ENCODE data around the gene TRUB2. TPM values are rescaled to one million over a fixed set of nuclear protein-coding genes. Genes with fewer than 3 reads are reported as not detected.

The TRUB2 gene
- total RNA-seq, 4 donors from 2014 or later, result 7.1 to 18.1 (median 14.3) TPM

GRCh38 chr9:128335914-128336313, 13.7 kb upstream of the TRUB2 start:
- in situ Hi-C loops (cut with MboI; ENCODE audit: low sequenced_read_pairs in 4 of 4), result loop anchor here in 1 of 4 donors (25.0 kb wide), 1 partner anchor 149 kb away; the partner anchor contains the start of gene CIZ1
- intact Hi-C loops (cut with DNase I; ENCODE audit: low total_unique reads), result no loop called here
- Histone ChIP-seq H3K4me1 (peaks cover under 1 to 7% of the 10 kb centered on the region in 2 donors), H3K27me3 (no peaks in the 10 kb centered on the region), H3K4me3 (no peak overlapping the region), H3K27ac (no peak overlapping the region), H3K9me3 (no peaks in the 10 kb centered on the region), H3K36me3 (peaks cover 0 to 8% of the 10 kb centered on the region in 2 donors)
- TF ChIP-seq POLR2A (IDR thresholded peaks at IDR 0.05), result no peak
- TF ChIP-seq CTCF (IDR thresholded peaks at IDR 0.05 in 4 of 5, conservative IDR thresholded peaks at IDR 0.05 in 1 of 5), result no peak
- ATAC-seq (no peak), DNase-seq (no peak)

- TF ChIP-seq CTCF (IDR thresholded peaks at IDR 0.05 in 4 of 5, conservative IDR thresholded peaks at IDR 0.05 in 1 of 5) (no peak), POLR2A (IDR thresholded peaks at IDR 0.05) (no peak)
- no peaks in the 10 kb centered on the region for H3K27me3 ChIP-seq
- H3K36me3 ChIP-seq, result peaks cover 0 to 8% of the 10 kb centered on the region in 2 donors
- H3K4me1 ChIP-seq, result peaks cover 0 to 5% of the 10 kb centered on the region in 2 donors
- ATAC-seq (no peak), DNase-seq (no peak)
- intact Hi-C loops (cut with DNase I; ENCODE audit: low total_unique reads) (no loop called here), in situ Hi-C loops (cut with MboI; ENCODE audit: low sequenced_read_pairs in 4 of 4) (loop anchor here in 1 of 4 donors (25.0 kb wide), 1 partner anchor 148 kb away; the partner anchor contains the start of gene CIZ1)
- H3K4me3 ChIP-seq, result no peak overlapping the region
- no peak overlapping the region for H3K27ac ChIP-seq
- H3K9me3 ChIP-seq, result no peaks in the 10 kb centered on the region
These were observed 12.9 kb upstream of the TRUB2 start for GRCh38 chr9:128335161-128335560.

GRCh38 chr9:128333451-128333869, 11.2 kb upstream of the TRUB2 start:
- Histone ChIP-seq H3K27me3 (no peaks in the 10 kb centered on the region), H3K9me3 (no peaks in the 10 kb centered on the region), H3K4me3 (no peak overlapping the region), H3K36me3 (peaks cover 0 to 8% of the 10 kb centered on the region in 2 donors), H3K4me1 (no peaks in the 10 kb centered on the region), H3K27ac (no peak overlapping the region)
- intact Hi-C loops (cut with DNase I; ENCODE audit: low total_unique reads), result no loop called here
- DNase-seq (no peak), ATAC-seq (no peak)
- TF ChIP-seq POLR2A (IDR thresholded peaks at IDR 0.05), result no peak
- no peak for TF ChIP-seq CTCF (IDR thresholded peaks at IDR 0.05 in 4 of 5, conservative IDR thresholded peaks at IDR 0.05 in 1 of 5)
- in situ Hi-C loops (cut with MboI; ENCODE audit: low sequenced_read_pairs in 4 of 4), result loop anchor here in 1 of 4 donors (25.0 kb wide), 1 partner anchor 146 kb away; the partner anchor contains the start of gene CIZ1

- peaks cover 16 to 35% of the 10 kb centered on the region in 2 donors for H3K4me1 ChIP-seq
- in situ Hi-C loops (cut with MboI; ENCODE audit: low sequenced_read_pairs in 4 of 4) (loop anchor here in 1 of 4 donors (25.0 kb wide), 1 partner anchor 138 kb away; the partner anchor contains the start of gene CIZ1), intact Hi-C loops (cut with DNase I; ENCODE audit: low total_unique reads) (no loop called here)
- DNase-seq (no peak), ATAC-seq (no peak)
- H3K4me3 ChIP-seq, result no peak overlapping the region
- no peak for TF ChIP-seq CTCF (IDR thresholded peaks at IDR 0.05 in 4 of 5, conservative IDR thresholded peaks at IDR 0.05 in 1 of 5)
- no peak for TF ChIP-seq POLR2A (IDR thresholded peaks at IDR 0.05)
- H3K27ac ChIP-seq, result no peak overlapping the region
- no peaks in the 10 kb centered on the region for H3K9me3 ChIP-seq
- H3K36me3 ChIP-seq, result peaks cover 0 to 36% of the 10 kb centered on the region in 2 donors
- H3K27me3 ChIP-seq, result no peaks in the 10 kb centered on the region
These were observed 3.4 kb upstream of the TRUB2 start for GRCh38 chr9:128325629-128326028.

GRCh38 chr9:128324401-128324800, 2.2 kb upstream of the TRUB2 start:
- no peak for ATAC-seq
- no peak for DNase-seq
- Histone ChIP-seq H3K27me3 (no peaks in the 10 kb centered on the region), H3K4me1 (peaks cover 16 to 35% of the 10 kb centered on the region in 2 donors), H3K36me3 (peaks cover 0 to 45% of the 10 kb centered on the region in 2 donors), H3K9me3 (no peaks in the 10 kb centered on the region), H3K4me3 (no peak overlapping the region), H3K27ac (no peak overlapping the region)
- intact Hi-C loops (cut with DNase I; ENCODE audit: low total_unique reads), result no loop called here
- in situ Hi-C loops (cut with MboI; ENCODE audit: low sequenced_read_pairs in 4 of 4), result no loop called here
- TF ChIP-seq POLR2A (IDR thresholded peaks at IDR 0.05), result no peak
- TF ChIP-seq CTCF (IDR thresholded peaks at IDR 0.05 in 4 of 5, conservative IDR thresholded peaks at IDR 0.05 in 1 of 5), result no peak

All from gastrocnemius medialis (tissue), 4 donors.